ENCODE results near the gene UPP2.

GRCh38 chr2:158112992-158113391, 11.3 kb downstream of the UPP2 start:
- no peak for TF ChIP-seq CTCF (conservative IDR thresholded peaks at IDR 0.05; ENCODE audit: low read depth, low read length)
- TF ChIP-seq EZH2 (IDR thresholded peaks at IDR 0.05; ENCODE audit: borderline replicate concordance, low read depth, low read length, poor library complexity, severe bottlenecking): no peak

All from A673 (cell line).